Activated CD4-positive, alpha-beta T cell treated with anti-CD3 and anti-CD28 coated beads for 48 hours (primary cell): ENCODE results near the gene HLA-DPB1.
"Not testable (repeated sequence)": the region's sequence is repeated elsewhere in the genome, so short reads cannot be mapped to it uniquely, and the experiment has no call there.

Experiments used
- DNase-seq: peaks from one replicate; pipeline ENCODE4 v3.0.0-alpha.2; 2020

Gene HLA-DPB1

DNA sequence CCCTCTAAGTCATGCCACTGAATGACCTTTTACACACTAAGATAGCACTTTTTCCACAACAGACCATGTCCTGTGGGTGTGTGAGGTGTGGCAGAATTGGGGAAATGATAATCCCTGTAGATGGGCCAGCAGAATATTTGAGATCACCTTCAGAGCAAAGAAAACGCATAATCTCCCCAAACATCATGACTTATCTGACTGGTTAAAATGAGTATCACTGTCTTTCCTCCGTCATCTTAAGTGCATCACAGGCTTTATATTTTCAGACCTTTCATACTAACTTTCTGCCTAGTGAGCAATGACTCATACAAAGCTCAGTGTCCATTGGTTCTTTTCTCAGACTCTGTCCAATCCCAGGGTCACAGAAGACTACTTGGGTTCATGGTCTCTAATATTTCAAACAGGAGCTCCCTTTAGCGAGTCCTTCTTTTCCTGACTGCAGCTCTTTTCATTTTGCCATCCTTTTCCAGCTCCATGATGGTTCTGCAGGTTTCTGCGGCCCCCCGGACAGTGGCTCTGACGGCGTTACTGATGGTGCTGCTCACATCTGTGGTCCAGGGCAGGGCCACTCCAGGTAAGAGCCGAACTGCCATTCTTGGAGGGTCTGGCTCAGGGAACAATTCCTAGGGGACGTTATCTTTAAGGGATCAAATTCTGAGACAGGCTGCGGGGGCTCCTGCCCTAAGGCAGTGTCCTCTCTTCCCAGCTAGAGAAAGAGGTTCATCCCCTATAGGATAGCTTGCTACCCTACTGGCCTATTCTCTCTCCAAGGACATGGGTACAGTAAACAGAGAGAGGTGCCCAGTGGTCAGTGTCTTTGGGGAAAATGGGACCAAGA lies at the start of gene HLA-DPB1:
TSS of gene HLA-DPB1 (plus strand) at position 423 of the 838 bp plus-strand sequence. CDS start at position 475, 52 bp downstream.
- no peak for DNase-seq

DNA sequence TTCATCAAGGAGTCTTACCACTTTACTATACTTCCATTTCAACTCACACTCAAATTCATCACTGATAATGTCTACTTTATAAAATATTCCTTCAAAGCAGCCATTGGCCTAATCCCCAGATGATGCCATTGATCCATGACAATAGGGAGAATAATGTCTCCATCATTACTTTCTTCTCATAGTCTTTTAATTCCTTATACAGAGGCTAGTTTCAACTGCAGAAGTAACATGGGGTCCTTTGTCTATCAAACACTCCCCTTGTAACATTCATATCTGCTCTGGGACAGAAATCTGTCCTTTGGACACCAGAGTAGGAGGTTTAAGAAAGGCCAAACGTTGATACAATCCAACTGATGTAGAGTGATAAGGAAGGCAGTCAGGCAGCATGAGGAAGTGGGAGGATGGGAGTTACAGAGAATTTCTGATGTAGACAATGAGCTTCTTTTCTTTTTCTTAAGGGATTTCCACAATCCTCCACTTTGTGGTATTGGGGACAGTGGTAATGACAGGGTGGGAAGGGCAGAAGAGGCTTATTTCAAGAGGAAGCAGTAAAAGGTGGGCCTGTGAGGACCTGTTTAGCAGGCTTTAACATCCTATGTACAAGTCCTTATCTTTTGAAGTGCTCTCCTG lies 47.5 kb upstream of the HLA-DPB1 start:
- no peak for DNase-seq

- DNase-seq: peak; percentile 20
Measured at GRCh38 chr6:33029328-33030184, 46.2 kb upstream of the HLA-DPB1 start.

DNA sequence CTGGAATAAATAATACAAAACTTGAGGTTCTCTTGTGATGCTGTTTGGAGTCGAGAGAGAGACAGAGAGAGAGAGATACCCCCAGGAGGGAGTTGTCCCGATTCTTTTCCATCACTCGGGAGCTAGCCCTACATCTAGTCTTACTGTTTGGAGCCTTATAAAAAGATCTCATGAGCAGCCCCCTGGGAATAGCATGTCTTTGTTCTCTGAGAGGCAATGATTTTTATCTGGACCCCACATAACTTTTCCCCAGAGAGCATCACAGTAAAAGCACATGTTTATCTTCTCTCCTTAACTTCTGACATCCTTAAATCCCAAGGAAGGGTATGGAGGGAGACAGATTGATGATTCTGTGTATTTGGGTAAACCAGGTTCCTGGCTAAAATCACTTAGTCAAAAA lies 45.5 kb upstream of the HLA-DPB1 start:
- no peak for DNase-seq

GRCh38 chr6:33034554-33034953 lies 41.2 kb upstream of the HLA-DPB1 start:
- no peak for DNase-seq

DNA sequence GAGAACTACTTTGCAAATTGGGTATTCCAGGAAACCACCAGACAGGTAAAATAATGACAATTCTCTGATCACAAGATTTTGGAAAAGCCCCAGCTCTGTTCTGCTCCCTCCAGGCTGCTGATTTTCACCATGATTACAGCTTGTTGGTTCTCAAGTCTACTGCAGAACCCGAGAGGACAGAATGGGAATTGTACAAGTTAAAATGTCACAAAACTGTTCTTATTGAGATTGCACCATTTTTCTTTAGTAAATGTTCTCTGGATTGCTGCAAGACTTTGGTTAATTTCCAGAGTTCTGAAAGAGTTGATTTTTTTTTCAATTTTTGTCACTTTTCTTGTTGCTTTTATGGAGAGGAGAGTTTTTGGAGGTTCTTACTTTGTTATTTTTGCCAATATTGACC lies 39.3 kb upstream of the HLA-DPB1 start:
- DNase-seq: no peak

- DNase-seq: no peak
Measured at GRCh38 chr6:33040157-33040556, 35.6 kb upstream of the HLA-DPB1 start.

- DNase-seq: no peak
Measured at GRCh38 chr6:33049323-33050013, 26.3 kb upstream of the HLA-DPB1 start.

GRCh38 chr6:33050014-33050810 lies 25.6 kb upstream of the HLA-DPB1 start:
- DNase-seq: no peak

- no peak for DNase-seq
Measured at GRCh38 chr6:33052627-33053026, 23.2 kb upstream of the HLA-DPB1 start.

DNA sequence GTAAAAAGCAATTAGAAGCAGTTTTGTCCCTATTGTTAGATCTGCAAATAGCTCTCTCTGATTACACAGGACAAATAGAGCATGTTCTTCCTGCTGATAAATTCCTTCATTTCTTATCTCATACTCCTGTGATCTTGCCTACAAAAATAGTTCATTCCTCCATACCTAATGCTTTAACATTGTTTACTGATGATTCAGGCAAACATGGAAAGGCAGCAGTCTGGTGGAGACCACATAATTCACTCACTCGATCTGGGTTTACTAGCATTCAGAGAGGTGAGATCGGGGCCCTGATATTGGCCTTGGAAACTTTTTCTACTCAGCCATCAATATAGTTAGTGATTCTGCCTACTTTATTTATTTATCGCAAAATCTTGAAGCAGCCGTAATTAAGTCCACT lies 22.6 kb upstream of the HLA-DPB1 start:
- no peak for DNase-seq

DNA sequence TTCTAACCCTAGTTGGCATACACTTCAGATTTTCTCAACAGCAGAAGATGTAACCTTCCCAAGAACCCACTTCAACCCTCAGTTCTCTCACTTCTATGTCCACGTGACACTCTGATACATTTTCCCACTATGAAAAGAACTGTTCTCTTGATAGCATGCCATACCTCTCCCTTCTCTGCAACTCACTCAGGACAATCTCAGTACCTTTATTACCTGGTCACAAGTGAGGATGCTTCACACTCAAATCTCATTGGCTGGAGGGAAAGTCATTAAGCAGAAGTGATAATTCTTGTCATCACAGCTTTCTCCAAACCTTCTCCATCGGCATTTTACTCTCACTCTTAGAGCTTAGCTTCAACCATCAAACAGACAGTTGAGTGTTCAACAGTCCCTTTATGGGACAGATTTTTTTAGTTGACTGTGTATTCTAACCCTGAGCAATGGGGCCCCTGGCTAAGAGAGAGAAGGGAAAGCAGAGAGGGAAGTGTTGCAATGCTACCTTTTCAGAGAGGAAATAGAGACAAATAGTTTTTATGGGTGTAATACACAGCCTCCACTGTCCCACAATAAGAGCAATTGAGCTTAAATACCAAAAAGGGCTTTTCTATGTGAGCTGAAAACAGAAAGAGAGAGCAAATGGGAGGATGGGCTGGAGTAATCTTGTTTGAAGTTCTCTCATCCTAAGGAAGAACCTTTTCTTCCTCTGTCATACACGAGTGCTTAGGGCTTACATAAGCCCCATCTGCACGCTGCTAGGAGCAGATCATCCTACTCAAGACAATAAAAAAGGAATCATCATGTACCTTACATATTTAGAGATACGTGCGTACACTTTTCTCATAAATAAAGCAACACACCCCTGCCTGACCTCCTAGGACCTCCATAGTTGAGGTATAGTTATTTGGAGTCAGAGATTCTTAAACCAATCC lies 18.3 kb upstream of the HLA-DPB1 start:
- DNase-seq: no peak

- DNase-seq: no peak
Measured at GRCh38 chr6:33061987-33062386, 13.8 kb upstream of the HLA-DPB1 start.

DNA sequence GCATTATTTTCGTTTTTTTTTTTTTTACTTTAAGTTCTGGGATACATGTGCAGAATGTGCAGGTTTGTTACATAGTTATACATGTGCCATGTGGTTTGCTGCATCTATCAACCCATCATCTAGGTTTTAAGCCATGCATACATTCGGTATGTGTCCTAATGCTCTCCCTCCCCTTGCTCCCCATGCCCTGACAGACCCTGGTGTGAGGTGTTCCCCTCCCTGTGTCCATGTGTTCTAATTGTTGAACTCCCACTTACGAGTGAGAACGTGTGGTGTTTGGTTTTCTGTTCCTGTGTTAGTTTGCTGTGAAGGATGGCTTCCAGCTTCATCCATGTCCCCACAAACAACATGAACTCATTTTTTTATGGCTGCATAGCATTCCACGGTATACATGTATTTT lies 12.4 kb upstream of the HLA-DPB1 start:
- not testable (repeated sequence) for DNase-seq

DNA sequence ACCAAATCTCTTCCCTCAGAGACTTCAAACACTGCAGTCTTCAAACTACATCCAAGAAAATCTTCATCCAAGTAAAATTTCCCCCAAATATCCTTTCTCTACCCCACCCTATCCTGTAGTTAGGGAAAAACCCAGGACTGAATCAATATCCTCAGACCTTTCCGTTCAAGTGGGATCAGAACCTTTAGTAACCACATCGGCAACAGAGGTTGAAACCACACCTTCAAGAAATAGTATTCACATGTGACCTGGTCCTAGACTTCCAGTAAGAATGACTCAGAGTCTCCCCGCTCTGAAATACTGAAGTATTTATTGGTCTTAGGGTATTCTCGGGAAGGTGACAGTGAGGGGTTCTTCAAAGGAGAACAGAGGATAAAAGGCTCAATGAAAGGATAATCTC lies 11.1 kb upstream of the HLA-DPB1 start:
- no peak for DNase-seq

GRCh38 chr6:33065312-33065711 lies 10.5 kb upstream of the HLA-DPB1 start:
- DNase-seq: no peak

DNA sequence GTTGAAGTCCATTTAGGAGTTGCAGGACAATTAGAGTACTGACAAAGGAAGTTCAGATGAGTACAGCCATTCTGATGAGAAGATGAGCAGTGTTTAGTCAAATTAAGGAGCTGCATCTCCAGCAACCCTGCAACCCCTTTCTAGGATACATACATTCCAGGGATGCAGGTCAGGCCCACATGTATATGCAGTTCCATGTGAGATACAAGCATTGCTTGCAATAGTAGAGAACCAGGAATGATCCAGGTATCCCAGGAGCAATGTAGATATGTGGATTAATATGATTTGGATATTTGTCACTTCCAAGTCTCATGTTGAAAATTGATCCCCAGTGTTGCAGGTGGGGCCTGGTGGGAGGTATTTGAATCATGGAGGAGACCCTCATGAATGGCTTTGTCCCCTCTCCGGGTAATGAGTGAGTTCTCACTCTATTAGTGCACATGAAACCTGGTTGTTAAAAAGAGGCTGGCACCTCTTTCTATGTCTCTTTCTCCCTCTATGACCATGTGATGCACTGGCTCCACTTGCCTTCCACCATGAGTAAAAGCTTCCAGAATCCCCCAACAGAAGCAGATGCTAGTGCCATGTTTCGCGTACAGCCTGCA lies 8.8 kb upstream of the HLA-DPB1 start:
- no peak for DNase-seq

DNA sequence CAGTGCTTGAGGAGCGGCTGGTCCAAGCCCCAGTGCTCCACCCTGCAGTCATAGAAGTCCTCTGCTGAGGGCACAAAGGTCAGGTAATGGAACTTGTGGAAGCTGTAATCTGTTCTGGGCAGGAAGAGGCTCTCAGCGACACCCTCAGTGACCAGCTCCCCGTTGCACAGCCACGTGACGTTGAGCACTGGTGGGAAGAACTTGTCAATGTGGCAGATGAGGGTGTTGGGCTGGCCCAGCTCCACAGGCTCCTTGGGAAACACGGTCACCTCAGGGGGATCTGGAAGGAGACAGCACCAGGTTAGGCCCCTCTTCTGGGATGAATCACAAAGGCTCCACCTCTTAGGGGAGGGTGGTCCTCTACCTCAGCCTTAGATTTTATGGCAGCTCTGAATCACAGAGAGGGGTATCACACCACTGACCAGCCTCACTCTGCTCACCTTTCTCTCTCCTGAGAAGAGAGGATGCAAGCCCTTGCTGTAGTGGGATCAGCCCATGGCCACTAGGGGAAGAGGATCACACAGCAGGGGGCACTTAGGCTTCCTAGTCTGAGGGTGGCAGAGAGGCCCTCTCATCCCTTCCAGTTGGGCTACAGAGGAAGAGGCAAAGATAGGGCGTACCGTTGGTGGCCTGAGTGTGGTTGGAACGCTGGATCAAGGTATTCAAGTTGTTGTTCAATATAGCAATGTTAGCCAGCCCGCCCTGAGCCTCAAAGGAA lies 6.6 kb upstream of the HLA-DPB1 start:
- DNase-seq: no peak

- no peak for DNase-seq
Measured at GRCh38 chr6:33070909-33071308, 4.9 kb upstream of the HLA-DPB1 start.

DNA sequence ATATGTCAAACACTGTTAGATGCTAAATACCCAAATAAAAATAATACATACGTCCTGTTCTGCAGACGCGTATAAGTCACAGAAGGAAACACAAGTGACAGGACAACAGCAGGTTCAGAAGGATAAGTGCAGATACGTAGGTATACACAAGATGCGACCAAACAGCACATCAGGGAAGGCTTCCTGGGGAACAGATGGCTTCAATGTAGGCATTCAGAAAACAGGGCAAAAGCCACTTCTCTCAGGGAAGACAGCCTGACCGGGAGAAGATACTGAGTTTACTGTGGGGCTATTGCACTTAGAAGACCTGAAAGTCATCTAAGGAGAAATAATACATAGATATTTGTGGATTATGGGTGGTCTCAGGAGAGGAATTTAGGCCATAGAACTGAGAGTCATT lies 4.2 kb upstream of the HLA-DPB1 start:
- no peak for DNase-seq
